Pancreas (tissue), 10 donors: Measurements from ENCODE around the gene PCDH15. TPM values are rescaled to one million over a fixed set of nuclear protein-coding genes. Genes with fewer than 3 reads are reported as not detected.

Source experiments
- ATAC-seq, 4 donors: fragments of 200-7000 bp; cut with Tn5 transposase; one replicate each; pipeline versions ENCODE4 v1.8.0 to v1.9.1; 2020; ENCODE audit warnings: mild to moderate bottlenecking in 4 of 4, moderate library complexity in 4 of 4
- DNase-seq, 6 donors: peaks; one replicate each; pipeline ENCODE4 v3.0.0-alpha.2; 2020
- FAIRE-seq: peaks from 2 replicates; lab custom pipeline; 2012; peaks lifted over from hg19 to GRCh38; lab: Jason Lieb, UNC
- H3K27ac ChIP-seq, 4 donors: fragments of 200-600 bp; sonication (generic); 1 replicate in 3 of 4; 2 replicates in 1 of 4; pipeline versions ENCODE4 v1.5.0 to v1.8.0; 2020
- H3K27me3 ChIP-seq, 4 donors: fragments of 200-600 bp; one replicate each; pipeline ENCODE4 v1.8.0; 2021
- H3K36me3 ChIP-seq, 3 donors: fragments of 200-600 bp; sonication (generic) in 1 of 3; one replicate each; pipeline versions ENCODE4 v1.5.0 to v1.8.0; 2020 to 2021
- H3K4me1 ChIP-seq, 3 donors: fragments of 200-600 bp; one replicate each; pipeline ENCODE4 v1.8.0; 2021
- H3K4me3 ChIP-seq, 4 donors: fragments of 200-600 bp; sonication (generic) in 2 of 4; one replicate each; pipeline versions ENCODE4 v1.5.0 to v1.8.0; 2020 to 2021
- H3K9me3 ChIP-seq, 4 donors: fragments of 200-600 bp; one replicate each; pipeline ENCODE4 v1.8.0; 2021
- WGBS, 2 donors: extraction: QIAGEN DNeasy Blood & Tissue Kit; methylation state at CpG; one replicate each; pipeline ENCODE4 v1.1.7; 2013; 5-methylcytosine and 5-hydroxymethylcytosine counted together
- intact Hi-C, 3 donors: fragments of 100-400 bp; cut with DNase I; formaldehyde crosslinking; loops; one replicate each; pipeline versions ENCODE4 v1.11.1 to v1.14.2; 2022
- polyA plus RNA-seq, 2 donors: library from polyadenylated mRNA; stranded (reverse); fragments of 200-250 nt; gene quantifications; one replicate each; pipeline ENCODE4 v1.2.3, GENCODE V29; 2013
- total RNA-seq, 6 donors: library from RNA; stranded (reverse); fragmentation: NEBNext Ultra II Directional in 4 of 6; extraction: Animal tissue kit (Norgen Biotek cat#: 25700) in 4 of 6; gene quantifications; one replicate each; pipeline versions ENCODE4 v1.2.1 to v1.2.4, GENCODE V29; 2021 to 2023
- TF ChIP-seq, protein P1 (sequence below), 4 donors: fragments of 200-600 bp; sonication (generic) in 3 of 4; IDR thresholded peaks; one replicate each; pipeline versions ENCODE4 v1.5.0 to v1.8.0; 2021; ENCODE audit warnings: antibody characterized with exemption in 4 of 4
- donor health status: healthy with polysubstance abuse.
- donor health status: DM: no; HTN: no; CAD: no; lungs with moderate emphysema.
- donor health status: DM: no; HTN: no; CAD: no.
- donor health status: control.
- donor health status: control.
- donor health status: Bipolar disorder and iron deficiency.
- donor health status: DM: yes; HTN: yes; CAD: no.
- donor health status: DM: no; HTN: no; CAD: no.
- donor health status: DM: no; HTN: no; CAD: no.
- donor health status: DM: yes; HTN: yes; CAD: no.

The PCDH15 gene
- total and polyA plus RNA-seq, 8 donors: 0.31 TPM; not detected in 7

GRCh38 chr10:53904506-53905241 is 896.4 kb downstream of the PCDH15 start:
- DNase-seq (no peak), ATAC-seq (no peak)

GRCh38 chr10:53903756-53904155 is 897.3 kb downstream of the PCDH15 start:
- H3K4me3 ChIP-seq: no peak overlapping the region
- H3K27me3 ChIP-seq: peaks cover 0 to 15% (median 0%) of the 10 kb centered on the region in 4 donors
- H3K27ac ChIP-seq: no peak overlapping the region
- H3K9me3 ChIP-seq: no peaks in the 10 kb centered on the region
- FAIRE-seq: no peak
- ATAC-seq: no peak
- no peaks in the 10 kb centered on the region for H3K36me3 ChIP-seq
- no peaks in the 10 kb centered on the region for H3K4me1 ChIP-seq
- TF ChIP-seq, protein P1, sequence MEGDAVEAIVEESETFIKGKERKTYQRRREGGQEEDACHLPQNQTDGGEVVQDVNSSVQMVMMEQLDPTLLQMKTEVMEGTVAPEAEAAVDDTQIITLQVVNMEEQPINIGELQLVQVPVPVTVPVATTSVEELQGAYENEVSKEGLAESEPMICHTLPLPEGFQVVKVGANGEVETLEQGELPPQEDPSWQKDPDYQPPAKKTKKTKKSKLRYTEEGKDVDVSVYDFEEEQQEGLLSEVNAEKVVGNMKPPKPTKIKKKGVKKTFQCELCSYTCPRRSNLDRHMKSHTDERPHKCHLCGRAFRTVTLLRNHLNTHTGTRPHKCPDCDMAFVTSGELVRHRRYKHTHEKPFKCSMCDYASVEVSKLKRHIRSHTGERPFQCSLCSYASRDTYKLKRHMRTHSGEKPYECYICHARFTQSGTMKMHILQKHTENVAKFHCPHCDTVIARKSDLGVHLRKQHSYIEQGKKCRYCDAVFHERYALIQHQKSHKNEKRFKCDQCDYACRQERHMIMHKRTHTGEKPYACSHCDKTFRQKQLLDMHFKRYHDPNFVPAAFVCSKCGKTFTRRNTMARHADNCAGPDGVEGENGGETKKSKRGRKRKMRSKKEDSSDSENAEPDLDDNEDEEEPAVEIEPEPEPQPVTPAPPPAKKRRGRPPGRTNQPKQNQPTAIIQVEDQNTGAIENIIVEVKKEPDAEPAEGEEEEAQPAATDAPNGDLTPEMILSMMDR (IDR thresholded peaks at IDR 0.05): no peak
- no peak for DNase-seq
- 52 to 73% methylated on average over 1 of the region's 1 CpG for WGBS, 2 donors
- intact Hi-C loops: no loop called here

More at GRCh38 chr10:53904506-53905241, 896.4 kb downstream of the PCDH15 start:
- no peak for FAIRE-seq
- WGBS, 2 donors: 66 to 82% methylated on average over 7 of the region's 7 CpGs
- intact Hi-C loops: no loop called here
- H3K4me1 ChIP-seq: no peaks in the 10 kb centered on the region
- no peak overlapping the region for H3K4me3 ChIP-seq
- no peaks in the 10 kb centered on the region for H3K9me3 ChIP-seq
- no peaks in the 10 kb centered on the region for H3K36me3 ChIP-seq
- H3K27me3 ChIP-seq: peaks cover 0 to 15% (median 0%) of the 10 kb centered on the region in 4 donors
- no peak overlapping the region for H3K27ac ChIP-seq
- TF ChIP-seq, protein P1 (IDR thresholded peaks at IDR 0.05): no peak

DNA sequence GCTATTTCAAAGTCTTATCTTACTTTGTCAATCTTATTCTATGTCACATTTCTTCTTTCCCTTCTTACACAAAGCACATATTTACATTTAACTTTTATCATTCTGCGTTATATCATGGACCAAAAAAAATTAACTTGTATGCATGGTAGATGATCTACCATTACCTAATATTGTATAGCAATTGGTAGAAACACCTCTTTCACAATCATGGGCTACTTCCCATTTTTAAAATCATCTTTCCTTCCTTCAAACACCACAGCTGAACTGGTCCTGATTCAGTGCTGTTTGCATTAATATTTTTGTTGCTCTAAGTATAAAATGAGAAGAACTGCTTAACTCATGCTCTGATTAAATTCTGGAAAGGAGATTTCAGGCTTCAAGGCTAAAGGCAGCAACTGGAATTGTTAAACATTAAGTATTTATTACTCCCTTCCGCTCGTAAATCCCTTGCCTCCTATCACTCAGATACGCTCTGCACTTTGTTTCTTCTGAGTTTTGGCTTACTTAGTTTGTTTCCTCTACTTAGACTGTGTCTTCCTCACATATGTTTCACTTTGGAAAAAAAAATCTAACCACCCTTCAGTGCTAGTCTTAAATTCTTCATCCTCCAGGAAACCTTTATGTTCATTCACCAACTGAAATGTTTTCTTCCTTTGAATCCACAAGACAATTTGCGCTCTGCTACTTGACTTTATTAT is 901.4 kb downstream of the PCDH15 start:
- FAIRE-seq (no peak), DNase-seq (no peak), ATAC-seq (no peak)
- H3K4me1 ChIP-seq: no peaks in the 10 kb centered on the region
- no peaks in the 10 kb centered on the region for H3K36me3 ChIP-seq
- TF ChIP-seq, protein P1 (IDR thresholded peaks at IDR 0.05): no peak
- WGBS, 2 donors: 45 to 55% methylated on average over 5 of the region's 5 CpGs
- H3K27me3 ChIP-seq: peaks cover 0 to 15% (median 0%) of the 10 kb centered on the region in 4 donors
- H3K27ac ChIP-seq: no peak overlapping the region
- intact Hi-C loops: no loop called here
- no peaks in the 10 kb centered on the region for H3K9me3 ChIP-seq
- no peak overlapping the region for H3K4me3 ChIP-seq

GRCh38 chr10:53898532-53898931 is 902.5 kb downstream of the PCDH15 start:
- Histone ChIP-seq H3K27ac (no peak overlapping the region), H3K4me1 (no peaks in the 10 kb centered on the region), H3K36me3 (no peaks in the 10 kb centered on the region), H3K27me3 (peaks cover 0 to 15% (median 0%) of the 10 kb centered on the region in 4 donors), H3K9me3 (no peaks in the 10 kb centered on the region), H3K4me3 (no peak overlapping the region)
- FAIRE-seq (no peak), ATAC-seq (no peak), DNase-seq (no peak)
- TF ChIP-seq, protein P1 (IDR thresholded peaks at IDR 0.05): no peak
- intact Hi-C loops: no loop called here
- WGBS, 2 donors: 17% methylated on average over 1 of the region's 1 CpG
